HG03060 (cell line): ENCODE data around the gene SLC17A2.
"Not testable (repeated sequence)": the region's sequence is repeated elsewhere in the genome, so short reads cannot be mapped to it uniquely, and the experiment has no call there.

ENCODE experiments used
- ATAC-seq: cut with Tn5 transposase; IDR thresholded peaks from one replicate; pipeline ENCODE4 v1.9.1; 2021; ENCODE audit warnings: low read depth, moderate number of reproducible peaks; ENCODE audit not compliant: unreplicated experiment

SLC17A2 gene

DNA sequence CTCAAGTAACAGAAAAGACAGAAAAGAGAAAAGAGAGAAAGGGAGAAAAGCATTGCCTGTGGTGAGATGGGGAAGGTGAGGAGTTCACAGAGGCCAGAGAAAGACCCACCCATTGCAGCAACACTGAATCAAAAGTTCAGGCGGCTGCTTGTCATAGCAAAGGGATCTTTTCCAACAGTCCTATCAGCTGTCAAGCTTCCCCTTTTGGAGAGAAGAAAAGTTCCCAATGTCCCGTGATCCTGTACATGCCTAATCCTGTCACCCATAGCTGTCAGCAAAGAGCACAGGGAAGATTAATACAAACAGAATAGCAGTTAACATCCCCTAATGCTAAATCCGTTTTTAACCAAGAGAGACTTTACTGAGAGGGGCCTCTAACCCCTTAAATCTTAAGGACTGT, 23.2 kb upstream of the SLC17A2 start:
- no peak for ATAC-seq

GRCh38 chr6:25952535-25952934, 22.0 kb upstream of the SLC17A2 start:
- no peak for ATAC-seq

- no peak for ATAC-seq
Measured at GRCh38 chr6:25951296-25952032, 21.0 kb upstream of the SLC17A2 start.

- no peak for ATAC-seq
Measured at GRCh38 chr6:25950297-25950696, 19.8 kb upstream of the SLC17A2 start.

DNA sequence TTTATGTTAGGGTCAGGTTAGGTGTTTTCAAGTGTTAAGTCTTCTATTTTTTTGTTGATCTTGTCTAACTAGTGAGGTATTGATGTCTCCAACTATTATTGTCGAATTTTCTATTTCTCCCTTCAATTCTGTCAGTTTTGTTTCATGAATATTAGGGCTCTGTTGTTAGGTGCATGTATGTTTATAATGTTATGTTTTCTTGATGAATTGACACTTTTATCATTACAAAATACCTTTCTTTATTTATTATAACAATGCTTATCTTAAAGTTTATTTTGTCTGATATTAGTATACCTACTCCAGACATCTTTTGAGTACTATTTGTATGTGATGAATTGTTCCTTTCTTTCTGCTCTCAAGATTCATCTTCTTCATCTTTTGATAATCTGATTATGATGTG, 19.2 kb upstream of the SLC17A2 start:
- no peak for ATAC-seq

- ATAC-seq, result not testable (repeated sequence)
Measured at GRCh38 chr6:25947492-25947891, 17.0 kb upstream of the SLC17A2 start.

- no peak for ATAC-seq
Measured at GRCh38 chr6:25946631-25947030, 16.1 kb upstream of the SLC17A2 start.

DNA sequence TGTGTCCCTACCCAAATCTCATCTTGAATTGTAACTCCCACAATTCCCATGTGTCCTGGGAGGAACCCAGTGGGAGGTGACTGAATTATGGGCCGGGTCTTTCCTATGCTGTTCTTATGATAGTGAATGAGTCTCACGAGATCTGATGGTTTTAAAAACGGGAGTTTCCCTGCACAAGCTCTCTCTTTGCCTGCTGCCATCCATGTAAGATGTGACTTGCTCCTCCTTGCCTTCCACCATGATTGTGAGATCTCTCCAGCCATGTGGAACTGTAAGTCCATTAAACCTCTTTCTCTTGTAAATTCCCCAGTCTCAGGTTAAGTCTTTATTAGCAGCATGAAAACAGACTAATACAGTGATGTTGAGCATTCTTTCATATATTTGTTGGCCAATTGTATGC, 15.2 kb upstream of the SLC17A2 start:
- ATAC-seq, result not testable (repeated sequence)

GRCh38 chr6:25944688-25945574, 14.4 kb upstream of the SLC17A2 start:
- peak; percentile 69 for ATAC-seq

DNA sequence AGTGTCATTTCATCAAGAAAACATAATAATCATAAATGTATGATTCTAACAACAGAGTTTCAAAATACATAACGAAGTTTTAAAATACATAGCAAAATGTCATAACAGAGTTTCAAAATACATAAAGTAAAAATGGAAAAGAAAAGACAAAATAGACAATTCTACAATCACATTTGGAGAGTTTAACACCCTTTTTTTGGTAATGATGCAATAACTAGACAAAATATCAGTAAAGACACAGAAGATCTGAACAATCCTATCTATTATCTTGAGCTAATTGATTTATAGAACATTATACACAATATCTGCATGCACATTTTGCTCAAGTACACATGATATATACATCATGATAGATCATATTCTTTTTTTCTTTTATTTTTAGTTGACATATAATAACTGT, 13.4 kb upstream of the SLC17A2 start:
- ATAC-seq, result no peak

DNA sequence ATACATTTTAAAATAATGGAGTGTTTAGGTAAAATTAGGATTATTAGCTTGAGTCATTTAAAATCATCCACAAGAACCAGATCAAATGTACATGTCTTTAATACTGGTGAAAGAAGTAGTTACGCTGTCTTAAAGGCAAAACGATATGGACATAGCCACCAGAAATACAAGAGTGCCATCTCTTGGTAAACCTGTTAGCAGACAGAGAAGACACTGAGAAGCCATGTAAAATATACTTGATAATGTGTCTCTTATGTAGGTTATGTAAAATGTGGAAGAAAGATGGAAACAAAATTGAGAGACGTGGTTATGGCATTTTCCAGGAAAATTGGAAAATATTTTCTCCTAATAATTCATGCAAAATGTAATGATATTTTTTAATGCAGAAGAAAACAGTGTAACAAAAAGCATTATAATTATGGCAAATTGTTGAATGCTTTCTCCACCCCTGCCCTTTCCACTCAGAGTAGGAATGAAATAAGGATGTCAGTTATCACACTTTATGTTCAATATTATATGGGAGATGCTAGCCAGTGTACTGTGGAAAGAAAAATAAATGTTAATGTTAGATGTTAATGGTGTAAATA, 12.2 kb upstream of the SLC17A2 start:
- no peak for ATAC-seq

- no peak for ATAC-seq
Measured at GRCh38 chr6:25939593-25939992, 9.1 kb upstream of the SLC17A2 start.

- ATAC-seq, result no peak
Measured at GRCh38 chr6:25935953-25936352, 5.5 kb upstream of the SLC17A2 start.

DNA sequence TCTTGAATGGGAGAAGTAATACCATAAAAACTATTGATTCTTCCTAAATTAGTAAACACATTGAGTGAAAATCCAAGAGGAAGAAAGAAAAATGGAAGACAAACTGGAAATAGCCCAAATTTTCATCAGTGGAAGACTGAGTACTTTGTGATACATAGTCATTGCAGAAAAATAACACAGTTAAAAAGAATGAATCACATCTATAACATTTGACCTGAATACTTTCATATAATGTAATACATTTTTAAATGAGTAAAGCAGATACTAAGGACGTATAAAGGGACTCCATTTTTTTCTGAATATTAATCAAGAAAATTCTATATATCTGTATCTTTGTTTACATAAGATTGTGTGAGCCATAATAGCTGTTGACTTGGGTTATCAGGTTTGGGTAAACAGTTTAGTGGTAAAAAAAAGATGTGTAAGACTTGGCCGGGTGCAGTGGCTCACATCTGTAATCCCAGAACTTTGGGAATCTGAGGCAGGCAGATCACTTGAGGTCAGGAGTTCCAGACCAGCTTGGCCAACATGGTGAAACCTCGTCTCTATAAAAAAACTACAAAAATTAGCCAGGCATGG, 4.3 kb upstream of the SLC17A2 start:
- ATAC-seq, result no peak

DNA sequence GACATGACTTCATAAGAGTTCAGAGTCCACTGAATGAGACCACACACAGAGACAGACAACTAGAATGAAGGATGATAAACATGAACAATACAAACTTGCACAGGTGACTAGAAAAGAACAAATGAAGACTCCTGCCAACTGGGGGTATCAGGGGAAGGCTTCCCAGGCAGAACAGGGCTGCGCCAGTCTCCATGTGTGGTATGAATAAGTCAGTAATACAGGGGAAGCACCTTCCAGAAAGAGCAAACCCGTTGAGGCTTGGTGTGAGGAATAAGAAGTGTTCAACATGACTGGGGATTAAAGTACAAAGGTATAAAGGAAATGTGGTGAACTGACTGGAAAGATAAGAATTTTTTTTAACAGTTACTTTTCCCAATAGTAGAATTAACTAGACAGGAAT, 3.7 kb upstream of the SLC17A2 start:
- no peak for ATAC-seq

DNA sequence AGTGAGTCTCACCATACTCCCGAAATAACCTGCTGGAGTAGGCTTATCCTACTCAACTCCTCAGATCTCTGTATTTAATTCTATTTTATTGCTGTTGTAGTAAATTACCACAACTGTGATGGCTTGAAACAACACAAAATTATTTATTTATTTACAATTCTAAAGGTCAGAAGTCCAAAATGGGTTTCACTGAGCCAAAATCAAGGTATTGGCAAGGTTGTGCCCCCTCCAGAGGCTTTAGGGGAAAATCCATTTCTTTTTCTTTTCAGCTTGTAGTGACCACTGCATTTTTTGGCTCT, 869 bp upstream of the SLC17A2 start:
- ATAC-seq, result no peak

- ATAC-seq, result not testable (repeated sequence)
Measured at GRCh38 chr6:25929785-25930184, 706 bp downstream of the SLC17A2 start.

DNA sequence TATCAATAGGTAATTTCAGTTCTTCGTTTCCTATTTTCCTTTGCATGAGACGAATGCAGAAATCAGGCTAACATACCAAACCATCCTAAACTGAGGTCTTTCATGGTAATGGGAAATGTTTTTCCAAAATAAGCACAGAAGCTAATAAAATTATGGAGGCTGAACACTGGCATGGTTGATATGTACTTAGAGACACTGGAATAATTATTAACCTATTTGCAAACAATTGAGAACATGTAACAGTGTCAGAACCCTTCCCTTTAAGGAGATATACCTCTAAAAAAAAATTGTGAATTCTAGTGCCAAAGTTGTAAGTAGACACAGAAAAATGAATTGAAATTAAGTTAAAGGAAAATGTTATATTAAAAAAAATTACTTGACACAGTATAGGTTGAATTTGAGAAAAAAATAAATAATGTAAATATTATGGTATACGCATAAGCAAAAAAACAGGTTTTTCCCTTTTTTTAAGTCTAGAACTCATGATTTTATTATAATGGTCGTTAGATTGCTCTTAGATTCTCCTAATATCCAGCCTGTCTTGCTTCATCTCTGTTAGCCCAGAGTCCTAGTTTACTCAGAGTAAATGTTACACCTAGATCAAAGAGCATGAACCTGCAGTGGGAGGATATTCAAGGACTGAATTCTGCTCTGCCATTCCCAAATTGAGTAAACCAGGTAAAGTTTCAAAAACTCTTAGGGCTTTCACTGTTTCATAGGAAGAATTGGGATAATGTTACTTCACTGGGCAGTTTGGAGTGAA, 1.7 kb downstream of the SLC17A2 start:
- ATAC-seq, result no peak

DNA sequence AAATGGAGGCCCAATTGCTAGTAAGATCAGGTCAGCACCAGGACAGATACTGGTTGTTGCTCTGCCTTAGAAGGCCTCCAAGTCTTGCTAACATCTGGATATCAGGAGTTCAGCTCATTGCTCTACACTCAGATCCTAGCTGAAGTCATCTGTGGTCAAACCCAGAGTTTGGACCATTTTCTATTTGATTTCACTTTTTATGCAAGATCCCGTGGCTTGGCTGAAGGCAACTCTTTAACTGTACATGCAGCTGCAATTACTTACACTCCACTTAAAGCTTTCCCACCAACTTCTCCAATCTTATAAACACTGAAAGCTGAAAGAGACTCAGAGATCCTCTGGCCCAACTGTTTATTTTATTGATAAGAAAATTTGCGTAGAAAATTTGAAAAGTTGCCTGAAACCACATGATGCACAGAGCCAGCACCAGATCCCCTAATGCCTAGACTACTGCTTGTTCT, 2.7 kb downstream of the SLC17A2 start:
- ATAC-seq, result no peak

DNA sequence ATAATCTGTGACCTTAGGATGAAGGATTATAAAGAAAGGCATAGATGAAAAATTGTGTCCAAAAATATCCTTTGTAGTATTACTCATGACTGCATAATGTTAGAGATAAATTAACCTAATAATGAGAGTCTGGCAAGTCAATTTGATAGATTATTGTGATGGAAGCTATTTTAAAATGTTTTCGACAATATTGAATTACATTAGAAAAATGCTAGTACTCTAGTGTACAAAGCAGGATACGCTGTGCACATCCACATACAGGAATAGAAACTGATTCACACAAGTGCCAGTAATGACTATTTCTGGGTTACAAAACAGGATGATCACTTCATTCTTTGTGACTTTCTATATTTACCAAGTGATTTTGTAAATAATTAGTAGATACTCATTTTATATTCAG, 3.3 kb downstream of the SLC17A2 start:
- ATAC-seq, result no peak
